PC-9 (cell line): ENCODE data around the gene SEMA5A.

Source experiments
- CTCF ChIP-seq: fragments of 200-600 bp; sonication (generic); conservative IDR thresholded peaks from 2 replicates; pipeline ENCODE4 v1.6.1; 2017; ENCODE audit warnings: mixed run types, antibody characterized with exemption, mild to moderate bottlenecking, moderate library complexity
- EZH2 ChIP-seq: fragments of 200-600 bp; sonication (generic); IDR thresholded peaks from 2 replicates; pipeline ENCODE4 v1.8.0; 2017; ENCODE audit warnings: antibody characterized with exemption, low read depth

GRCh38 chr5:9057406-9058000 is 488.4 kb downstream of the SEMA5A start:
- TF ChIP-seq CTCF (no peak), EZH2 (no peak)
